HG03354 (cell line): ENCODE measurements around the gene CNTF.

Source experiments
- ATAC-seq: cut with Tn5 transposase; IDR thresholded peaks from one replicate; pipeline ENCODE4 v1.9.1; 2021; ENCODE audit warnings: mild to moderate bottlenecking; ENCODE audit not compliant: unreplicated experiment, poor library complexity, severe bottlenecking

Gene CNTF

GRCh38 chr11:58640386-58641023 is 18.0 kb downstream of the CNTF start:
- ATAC-seq = no peak

- no peak for ATAC-seq
Observed at GRCh38 chr11:58641341-58641740, 18.9 kb downstream of the CNTF start.

- no peak for ATAC-seq
Observed at GRCh38 chr11:58641803-58642581, 19.5 kb downstream of the CNTF start.

GRCh38 chr11:58645854-58646253 is 23.4 kb downstream of the CNTF start:
- no peak for ATAC-seq

GRCh38 chr11:58647141-58647699 is 24.8 kb downstream of the CNTF start:
- peak; percentile 91 for ATAC-seq

GRCh38 chr11:58647866-58648265 is 25.4 kb downstream of the CNTF start:
- peak; percentile 2 for ATAC-seq

GRCh38 chr11:58649623-58650022 is 27.2 kb downstream of the CNTF start:
- no peak for ATAC-seq

- no peak for ATAC-seq
Observed at GRCh38 chr11:58650496-58650895, 28.0 kb downstream of the CNTF start.

- no peak for ATAC-seq
Observed at GRCh38 chr11:58652726-58653280, 30.3 kb downstream of the CNTF start.

GRCh38 chr11:58654079-58654907 is 31.8 kb downstream of the CNTF start:
- ATAC-seq = peak; percentile 96

GRCh38 chr11:58654908-58655296 is 32.4 kb downstream of the CNTF start:
- peak; percentile 59 for ATAC-seq

GRCh38 chr11:58656348-58656747 is 33.9 kb downstream of the CNTF start:
- ATAC-seq = no peak

GRCh38 chr11:58658623-58659022 is 36.2 kb downstream of the CNTF start:
- ATAC-seq = no peak

- no peak for ATAC-seq
Observed at GRCh38 chr11:58659404-58659803, 36.9 kb downstream of the CNTF start.

GRCh38 chr11:58659910-58660570 is 37.6 kb downstream of the CNTF start:
- ATAC-seq = no peak

- ATAC-seq = no peak
Observed at GRCh38 chr11:58671983-58672633, 49.6 kb downstream of the CNTF start.

- no peak for ATAC-seq
Observed at GRCh38 chr11:58674609-58675008, 52.1 kb downstream of the CNTF start.
